KG1 (cell line): ENCODE measurements around the gene EHMT1.

Experiments used
- DNase-seq: peaks from one replicate; lab custom pipeline; 2025; lab: John Stamatoyannopoulos, UW

EHMT1 gene

GRCh38 chr9:137618105-137619067 is at the start of gene EHMT1:
TSS of gene EHMT1 (plus strand) at chr9:137619005. CDS start at chr9:137619029, 24 bp downstream.
- DNase-seq, result peak; percentile 82

- no peak for DNase-seq
These were observed 49.1 kb upstream of the EHMT1 start for GRCh38 chr9:137569609-137570203.

- DNase-seq, result no peak
These were observed 48.2 kb upstream of the EHMT1 start for GRCh38 chr9:137570566-137570965.

GRCh38 chr9:137574192-137574591 is 44.6 kb upstream of the EHMT1 start:
- no peak for DNase-seq

- no peak for DNase-seq
These were observed 43.5 kb upstream of the EHMT1 start for GRCh38 chr9:137575364-137575715.

- no peak for DNase-seq
These were observed 42.9 kb upstream of the EHMT1 start for GRCh38 chr9:137575716-137576411.

- peak; percentile 86 for DNase-seq
These were observed 40.1 kb upstream of the EHMT1 start, which contains the start of gene DPH7 for GRCh38 chr9:137578518-137579258. TSS of gene DPH7 (minus strand) at chr9:137578925. CDS start at chr9:137578777, 148 bp downstream.

- no peak for DNase-seq
These were observed 39.6 kb upstream of the EHMT1 start for GRCh38 chr9:137579259-137579604.

- no peak for DNase-seq
These were observed 38.4 kb upstream of the EHMT1 start for GRCh38 chr9:137580209-137580953.

GRCh38 chr9:137580954-137581322 is 37.9 kb upstream of the EHMT1 start:
- DNase-seq, result no peak

GRCh38 chr9:137581361-137582285 is 37.2 kb upstream of the EHMT1 start:
- no peak for DNase-seq

- no peak for DNase-seq
These were observed 36.4 kb upstream of the EHMT1 start for GRCh38 chr9:137582286-137582860.

- DNase-seq, result no peak
These were observed 35.5 kb upstream of the EHMT1 start for GRCh38 chr9:137583347-137583746.

GRCh38 chr9:137583957-137584356 is 34.8 kb upstream of the EHMT1 start:
- DNase-seq, result no peak

- no peak for DNase-seq
These were observed 32.0 kb upstream of the EHMT1 start for GRCh38 chr9:137586854-137587253.

GRCh38 chr9:137588311-137588710 is 30.5 kb upstream of the EHMT1 start:
- no peak for DNase-seq

GRCh38 chr9:137588891-137589290 is 29.9 kb upstream of the EHMT1 start:
- DNase-seq, result no peak

- DNase-seq, result no peak
These were observed 29.2 kb upstream of the EHMT1 start for GRCh38 chr9:137589441-137590122.

- no peak for DNase-seq
These were observed 28.7 kb upstream of the EHMT1 start for GRCh38 chr9:137590123-137590468.
